Activated CD8-positive, alpha-beta T cell treated with anti-CD3 and anti-CD28 coated beads for 36 hours (primary cell): ENCODE data around the gene NCKIPSD. TPM values are rescaled to one million over a fixed set of nuclear protein-coding genes. Genes with fewer than 3 reads are reported as not detected.

ENCODE experiments used
- ATAC-seq: fragments of 200-7000 bp; cut with Tn5 transposase; one replicate; pipeline ENCODE4 v1.10.0; 2021; ENCODE audit warnings: mild to moderate bottlenecking, moderate library complexity
- CTCF ChIA-PET: fragments of 350-600 bp; sonication (Branson Sonifier 250); formaldehyde crosslinking; loops from one replicate; lab custom pipeline; 2021; ENCODE audit warnings: antibody characterized with exemption; lab: Charles Lee
- POLR2A ChIA-PET: fragments of 350-600 bp; sonication (Branson Sonifier 250); formaldehyde crosslinking; loops from one replicate; lab custom pipeline; 2021; ENCODE audit warnings: antibody characterized with exemption; lab: Charles Lee
- DNase-seq: peaks from one replicate; pipeline ENCODE4 v3.0.0-alpha.2; 2020
- H3K27ac Mint-ChIP-seq: one replicate; pipeline ENCODE4 v1.8.0; 2021; ENCODE audit warnings: mild to moderate bottlenecking, mixed read lengths
- H3K27me3 Mint-ChIP-seq: one replicate; pipeline ENCODE4 v1.8.0; 2021; ENCODE audit warnings: mixed read lengths
- H3K36me3 Mint-ChIP-seq: one replicate; pipeline ENCODE4 v1.8.0; 2021; ENCODE audit warnings: low read depth, mixed read lengths
- H3K4me1 Mint-ChIP-seq: one replicate; pipeline ENCODE4 v1.8.0; 2021; ENCODE audit warnings: low read depth, mixed read lengths
- H3K4me3 Mint-ChIP-seq: one replicate; pipeline ENCODE4 v1.8.0; 2021; ENCODE audit warnings: mild to moderate bottlenecking, moderate library complexity, mixed read lengths
- H3K9me3 Mint-ChIP-seq: one replicate; pipeline ENCODE4 v1.8.0; 2021; ENCODE audit warnings: mixed read lengths
- CTCF ChIP-seq: fragments of 200-600 bp; IDR thresholded peaks from one replicate; pipeline ENCODE4 v1.8.0; 2022; ENCODE audit warnings: antibody characterized with exemption, mild to moderate bottlenecking
- intact Hi-C: fragments of 100-400 bp; cut with micrococcal nuclease; formaldehyde crosslinking; loops from one replicate; pipeline ENCODE4 v1.10.0; 2022
- total RNA-seq, 2 experiments: library from RNA; stranded (reverse); gene quantifications; one replicate each; pipeline ENCODE4 v1.2.3, GENCODE V29; 2021

The NCKIPSD gene
- total RNA-seq, 2 experiments from 2014 or later, result 69.7 to 73.8 TPM

GRCh38 chr3:48679411-48680391 is 6.0 kb downstream of the NCKIPSD start:
- Mint-ChIP-seq H3K4me1 (peaks cover 17% of the 10 kb centered on the region), H3K27me3 (no peaks in the 10 kb centered on the region), H3K4me3 (no peak overlapping the region), H3K27ac (peak overlapping the region; percentile 24), H3K36me3 (peaks cover 55% of the 10 kb centered on the region), H3K9me3 (no peaks in the 10 kb centered on the region)
- CTCF ChIA-PET, result no interaction called here
- DNase-seq (no peak), ATAC-seq (no peak)
- POLR2A ChIA-PET, result interaction anchor here (2.3 kb wide), 1 partner anchor 9 kb away, joined by 11 read pairs; no protein-coding TSS in a partner anchor
- intact Hi-C loops, result no loop called here
- TF ChIP-seq CTCF, result no peak

DNA sequence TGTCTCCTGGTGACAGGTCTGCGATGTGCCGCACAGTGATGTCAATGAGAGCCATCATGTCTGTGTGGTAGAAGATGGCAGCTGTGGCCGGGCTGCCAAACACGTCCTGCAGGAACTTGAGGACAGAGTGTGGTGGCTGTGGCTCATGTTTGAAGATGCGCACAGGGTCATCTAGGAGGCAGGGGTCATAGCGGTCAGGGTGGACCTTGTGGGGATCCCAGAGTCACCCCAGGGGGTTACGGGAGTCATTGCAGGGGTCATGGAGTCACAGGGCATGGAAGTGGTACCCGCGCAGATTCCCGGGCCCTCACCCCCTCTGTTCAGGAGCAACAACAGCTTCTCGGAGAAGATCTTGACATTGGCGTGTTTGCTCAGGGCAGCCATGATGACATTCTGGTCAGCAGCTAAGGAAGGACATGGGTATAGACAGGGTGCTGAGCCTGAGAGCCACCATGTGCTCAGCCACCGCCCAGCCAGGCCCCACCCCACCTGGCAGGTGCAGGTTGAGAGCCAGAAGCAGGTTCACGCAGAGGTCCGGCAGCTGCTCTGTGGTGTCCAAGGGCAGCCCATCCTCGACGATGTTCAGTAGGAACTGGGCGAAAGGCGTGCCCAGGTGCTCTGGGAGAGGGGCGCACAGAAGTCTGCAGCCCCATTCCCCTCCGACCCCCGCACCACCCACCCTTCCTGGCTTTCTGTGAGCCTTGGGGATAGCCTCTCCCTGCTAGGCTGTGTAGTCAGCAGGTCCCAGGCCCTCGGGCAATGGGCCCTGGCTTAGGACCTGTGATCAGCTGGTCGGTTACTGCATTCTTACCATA is 6.9 kb downstream of the NCKIPSD start:
- Mint-ChIP-seq H3K27me3 (no peaks in the 10 kb centered on the region), H3K9me3 (no peaks in the 10 kb centered on the region), H3K36me3 (peaks cover 49% of the 10 kb centered on the region), H3K27ac (no peak overlapping the region), H3K4me3 (no peak overlapping the region), H3K4me1 (peaks cover 9% of the 10 kb centered on the region)
- ATAC-seq (no peak), DNase-seq (no peak)
- CTCF ChIA-PET, result no interaction called here
- intact Hi-C loops, result no loop called here
- POLR2A ChIA-PET, result no interaction called here
- no peak for TF ChIP-seq CTCF

- H3K9me3 Mint-ChIP-seq, result no peaks in the 10 kb centered on the region
- H3K27ac Mint-ChIP-seq, result no peak overlapping the region
- H3K36me3 Mint-ChIP-seq, result peaks cover 49% of the 10 kb centered on the region
- no peak for TF ChIP-seq CTCF
- intact Hi-C loops, result no loop called here
- H3K4me1 Mint-ChIP-seq, result peaks cover 4% of the 10 kb centered on the region
- no peak for DNase-seq
- no peak overlapping the region for H3K4me3 Mint-ChIP-seq
- POLR2A ChIA-PET, result interaction anchor here (0.6 to 1.1 kb wide), 3 partner anchors 13 to 26 kb away, joined by 3 read pairs; no protein-coding TSS in a partner anchor
- CTCF ChIA-PET, result no interaction called here
- ATAC-seq, result no peak
- H3K27me3 Mint-ChIP-seq, result no peaks in the 10 kb centered on the region
Measured at GRCh38 chr3:48678056-48678455, 7.7 kb downstream of the NCKIPSD start.

- Mint-ChIP-seq H3K36me3 (peaks cover 33% of the 10 kb centered on the region), H3K27ac (no peak overlapping the region), H3K27me3 (no peaks in the 10 kb centered on the region), H3K4me1 (no peaks in the 10 kb centered on the region), H3K4me3 (no peak overlapping the region), H3K9me3 (no peaks in the 10 kb centered on the region)
- TF ChIP-seq CTCF, result no peak
- no peak for ATAC-seq
- intact Hi-C loops, result no loop called here
- ChIA-PET POLR2A (interaction anchor here (1.2 to 2.8 kb wide), 3 partner anchors 11 to 62 kb away, joined by 3 to 26 read pairs (median 5); partner anchors contain the start of gene CELSR3), CTCF (interaction anchor here (0.7 to 1.9 kb wide), 2 partner anchors 11 to 274 kb away, joined by 3 to 5 read pairs; no protein-coding TSS in a partner anchor)
- no peak for DNase-seq
Measured at GRCh38 chr3:48674505-48674904, 11.2 kb downstream of the NCKIPSD start.
